ENCODE data around the gene ZNF608.
A peak's percentile ranks its signal among the peaks of the same experiment; 100 is the strongest.

The ZNF608 gene, protein sequence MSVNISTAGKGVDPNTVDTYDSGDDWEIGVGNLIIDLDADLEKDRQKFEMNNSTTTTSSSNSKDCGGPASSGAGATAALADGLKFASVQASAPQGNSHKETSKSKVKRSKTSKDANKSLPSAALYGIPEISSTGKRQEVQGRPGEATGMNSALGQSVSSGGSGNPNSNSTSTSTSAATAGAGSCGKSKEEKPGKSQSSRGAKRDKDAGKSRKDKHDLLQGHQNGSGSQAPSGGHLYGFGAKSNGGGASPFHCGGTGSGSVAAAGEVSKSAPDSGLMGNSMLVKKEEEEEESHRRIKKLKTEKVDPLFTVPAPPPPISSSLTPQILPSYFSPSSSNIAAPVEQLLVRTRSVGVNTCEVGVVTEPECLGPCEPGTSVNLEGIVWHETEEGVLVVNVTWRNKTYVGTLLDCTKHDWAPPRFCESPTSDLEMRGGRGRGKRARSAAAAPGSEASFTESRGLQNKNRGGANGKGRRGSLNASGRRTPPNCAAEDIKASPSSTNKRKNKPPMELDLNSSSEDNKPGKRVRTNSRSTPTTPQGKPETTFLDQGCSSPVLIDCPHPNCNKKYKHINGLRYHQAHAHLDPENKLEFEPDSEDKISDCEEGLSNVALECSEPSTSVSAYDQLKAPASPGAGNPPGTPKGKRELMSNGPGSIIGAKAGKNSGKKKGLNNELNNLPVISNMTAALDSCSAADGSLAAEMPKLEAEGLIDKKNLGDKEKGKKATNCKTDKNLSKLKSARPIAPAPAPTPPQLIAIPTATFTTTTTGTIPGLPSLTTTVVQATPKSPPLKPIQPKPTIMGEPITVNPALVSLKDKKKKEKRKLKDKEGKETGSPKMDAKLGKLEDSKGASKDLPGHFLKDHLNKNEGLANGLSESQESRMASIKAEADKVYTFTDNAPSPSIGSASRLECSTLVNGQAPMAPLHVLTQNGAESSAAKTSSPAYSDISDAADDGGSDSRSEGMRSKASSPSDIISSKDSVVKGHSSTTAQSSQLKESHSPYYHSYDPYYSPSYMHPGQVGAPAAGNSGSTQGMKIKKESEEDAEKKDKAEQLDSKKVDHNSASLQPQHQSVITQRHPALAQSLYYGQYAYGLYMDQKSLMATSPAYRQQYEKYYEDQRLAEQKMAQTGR (N-terminal part only)

DNA sequence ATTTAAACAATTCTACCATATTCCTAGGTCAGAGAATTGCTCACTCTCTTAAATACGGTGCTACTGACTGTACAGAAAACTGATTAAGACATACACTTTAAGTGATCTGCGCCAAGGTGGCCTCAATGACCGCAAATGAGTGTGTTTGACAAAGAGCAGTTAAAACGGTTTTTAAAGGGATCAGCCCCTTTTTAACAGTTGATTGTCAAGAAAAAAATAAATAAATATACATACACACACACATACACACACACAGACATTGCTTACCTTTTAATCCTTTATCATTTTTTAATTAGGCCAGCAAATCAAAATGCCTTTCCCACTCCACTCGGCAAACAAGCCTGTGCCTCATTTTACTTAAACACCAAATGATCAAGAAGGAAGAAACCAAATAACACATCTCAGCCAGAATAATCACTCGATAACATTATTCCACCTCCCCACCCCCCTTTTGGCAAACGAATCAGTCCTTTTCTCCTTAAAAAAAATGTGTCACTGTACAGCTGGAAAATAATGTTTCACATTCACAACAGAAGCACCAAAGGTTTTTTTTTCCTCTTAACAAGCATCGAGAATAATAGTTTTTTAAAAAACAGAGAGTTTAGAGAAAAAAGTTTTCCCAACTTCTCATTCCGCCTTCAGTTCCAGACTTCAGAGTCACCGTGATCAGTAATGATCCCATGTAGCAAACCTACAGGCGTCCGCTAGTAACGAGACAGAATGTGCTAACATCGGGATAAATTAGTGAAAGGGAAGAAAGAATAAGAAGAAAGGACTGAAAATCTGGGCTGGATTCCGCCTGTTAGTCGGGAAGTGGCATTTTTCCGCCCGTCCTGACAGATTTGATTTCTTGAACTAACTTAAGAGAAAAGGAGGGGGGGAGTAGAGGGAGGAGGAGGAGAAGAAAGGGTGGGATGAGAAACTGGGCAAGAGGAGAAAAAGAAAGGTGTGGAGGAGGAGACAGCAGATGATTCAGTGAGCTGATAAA, at the start of gene ZNF608:
Gene ZNF608 (minus strand): TSS at position 712 of the 988 bp plus-strand sequence. CDS start 1,650 bp downstream, outside the sequence.
- Mint-ChIP-seq H3K9me3 (peaks cover 0 to 2% of the 10 kb centered on the region in 2 donors), H3K27me3 (peaks cover 7% of the 10 kb centered on the region), H3K4me1 (peaks cover 36% of the 10 kb centered on the region), H3K4me3 (peak within 1 kb of the TSS; percentile 70 to 78), H3K27ac (no peak within 1 kb of the TSS)
- ATAC-seq (no peak), DNase-seq (no peak)

DNA sequence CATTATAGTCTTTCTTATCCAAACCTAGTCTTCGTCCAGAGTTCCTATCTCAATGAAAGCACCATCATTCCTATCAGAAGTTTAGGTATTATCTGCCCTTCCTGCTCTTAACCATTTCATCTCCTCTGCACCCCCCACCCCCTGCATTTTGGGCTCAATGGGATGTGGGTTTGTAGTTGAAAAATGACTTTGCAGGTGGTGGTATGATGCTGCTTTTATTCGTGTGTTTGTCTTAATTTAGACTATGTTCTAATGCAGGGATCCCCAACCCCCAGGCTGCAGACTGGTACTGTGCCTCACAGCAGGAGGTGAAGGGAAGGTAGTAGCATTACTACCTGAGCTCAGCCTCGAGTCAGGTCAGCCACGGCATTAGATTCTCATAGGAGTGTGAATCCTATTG, 49.4 kb upstream of the ZNF608 start:
- no peaks in the 10 kb centered on the region for H3K9me3 Mint-ChIP-seq
- no peak overlapping the region for H3K4me3 Mint-ChIP-seq
- H3K27ac Mint-ChIP-seq, result no peak overlapping the region
- DNase-seq (no peak), ATAC-seq (no peak)
- no peaks in the 10 kb centered on the region for H3K27me3 Mint-ChIP-seq
- H3K4me1 Mint-ChIP-seq, result no peaks in the 10 kb centered on the region

DNA sequence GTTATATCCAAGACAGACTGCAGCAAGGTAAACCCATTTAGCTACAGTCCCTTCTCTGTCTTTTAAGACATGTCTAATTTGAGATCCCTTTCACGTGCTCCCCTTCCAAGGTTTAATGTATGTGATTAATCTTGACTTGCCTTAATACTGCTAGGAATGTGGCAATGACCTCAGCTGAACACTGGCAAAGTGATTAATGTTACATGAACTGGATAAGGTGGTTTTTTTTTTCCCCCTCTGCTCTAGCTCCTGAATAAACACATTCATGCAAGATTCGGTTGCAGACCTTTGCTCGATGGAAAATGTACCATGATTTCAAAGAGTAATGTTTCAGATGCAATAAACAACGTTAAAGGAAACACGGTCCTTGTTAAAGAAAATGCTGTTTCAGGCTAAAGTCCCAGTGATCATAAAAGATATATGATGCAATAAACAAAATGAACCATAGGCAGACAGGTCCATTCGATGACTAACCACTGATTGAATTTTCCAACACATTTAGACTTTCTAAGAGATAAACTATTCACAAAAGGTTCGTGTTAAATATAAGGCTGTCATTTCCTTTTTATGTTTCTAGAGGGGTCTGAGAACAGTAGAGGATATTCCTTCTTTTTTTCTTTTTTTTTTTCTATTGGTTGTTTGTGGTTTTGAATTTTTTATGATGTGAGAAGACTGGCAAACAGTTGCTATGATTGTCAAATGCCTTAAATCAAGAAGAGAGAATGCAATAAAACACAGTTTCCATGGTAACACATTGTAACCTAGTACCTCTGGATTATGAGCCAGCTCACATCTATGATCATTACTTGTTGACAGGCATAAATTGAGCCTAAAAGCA, 44.7 kb upstream of the ZNF608 start:
- H3K9me3 Mint-ChIP-seq, result no peaks in the 10 kb centered on the region
- H3K27ac Mint-ChIP-seq, result no peak overlapping the region
- ATAC-seq (no peak), DNase-seq (no peak)
- H3K4me3 Mint-ChIP-seq, result no peak overlapping the region
- H3K4me1 Mint-ChIP-seq, result no peaks in the 10 kb centered on the region
- no peaks in the 10 kb centered on the region for H3K27me3 Mint-ChIP-seq

DNA sequence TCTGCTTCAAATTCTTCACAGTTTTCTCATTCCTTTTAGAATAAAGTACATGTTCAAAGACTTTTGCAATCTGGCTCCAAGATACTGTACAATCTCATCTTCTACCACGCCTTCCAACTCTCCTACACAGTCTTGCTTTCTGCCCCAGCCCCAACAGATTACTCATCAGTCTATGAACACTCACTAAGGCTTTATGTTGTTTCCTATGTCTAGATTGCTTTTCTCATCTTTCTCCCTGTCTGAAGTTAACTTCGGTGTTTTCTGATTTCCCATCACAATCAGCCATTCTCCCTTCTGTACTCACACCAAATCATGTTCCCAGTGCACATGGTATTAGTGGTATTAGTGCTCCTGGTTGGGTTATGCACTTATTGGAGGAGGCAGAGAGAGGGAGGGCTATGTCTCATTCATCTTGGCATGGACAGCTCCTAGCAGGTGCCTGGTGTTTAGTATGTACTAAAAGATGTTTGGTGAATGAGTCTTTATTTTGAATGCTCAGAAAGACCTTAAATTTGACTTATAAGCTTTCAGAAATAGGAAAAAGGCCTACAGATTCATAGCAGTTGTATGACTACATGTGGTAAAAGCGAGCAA, 44.0 kb upstream of the ZNF608 start:
- DNase-seq (no peak), ATAC-seq (no peak)
- no peaks in the 10 kb centered on the region for H3K27me3 Mint-ChIP-seq
- no peak overlapping the region for H3K4me3 Mint-ChIP-seq
- H3K27ac Mint-ChIP-seq, result no peak overlapping the region
- H3K4me1 Mint-ChIP-seq, result no peaks in the 10 kb centered on the region
- H3K9me3 Mint-ChIP-seq, result no peaks in the 10 kb centered on the region

DNA sequence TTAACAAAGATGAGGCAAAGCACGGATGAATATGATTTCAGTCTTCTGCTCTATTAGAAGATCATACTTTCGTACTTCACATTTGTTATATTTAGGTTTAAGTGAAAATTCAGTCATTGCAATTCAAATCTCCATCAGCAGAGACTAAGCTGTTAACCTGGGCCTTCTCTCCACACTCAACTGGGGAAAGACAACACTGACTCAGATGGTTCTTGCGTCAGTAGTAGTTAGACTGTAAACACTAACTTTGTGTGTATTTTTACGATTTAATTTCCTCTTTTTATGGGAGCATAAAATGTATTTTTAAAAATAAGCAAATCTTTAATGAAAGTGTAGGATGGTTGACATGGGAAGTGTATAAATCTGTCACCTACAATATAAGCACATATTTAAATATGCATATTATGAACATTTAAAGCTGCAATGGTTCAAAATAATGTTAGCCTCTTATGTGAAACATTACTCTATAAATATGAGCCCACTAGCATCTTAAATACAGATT, 42.7 kb upstream of the ZNF608 start:
- DNase-seq, result no peak
- no peak overlapping the region for H3K4me3 Mint-ChIP-seq

DNA sequence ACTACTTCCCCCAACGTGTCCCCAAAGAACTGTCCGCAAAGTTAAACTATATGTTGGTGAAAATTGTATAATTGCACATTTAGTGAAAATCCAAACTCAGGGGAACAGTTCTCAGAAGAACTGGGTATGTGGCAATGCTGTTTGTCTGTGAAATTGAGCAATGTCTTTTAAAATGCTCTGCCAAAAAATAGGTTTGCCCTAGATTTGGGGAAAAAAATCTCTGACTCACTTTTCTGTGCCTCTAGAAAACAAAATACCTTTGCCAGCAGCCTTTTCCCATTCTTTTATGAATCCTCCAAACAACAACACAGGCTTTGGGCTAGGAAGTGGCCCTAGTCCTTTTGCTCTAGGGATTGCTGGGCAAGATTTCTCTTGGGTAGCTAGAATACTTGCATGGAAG, 37.4 kb upstream of the ZNF608 start:
- Mint-ChIP-seq H3K27ac (no peak overlapping the region), H3K4me1 (no peaks in the 10 kb centered on the region), H3K4me3 (no peak overlapping the region), H3K9me3 (peaks cover 4 to 7% of the 10 kb centered on the region in 2 donors), H3K27me3 (no peaks in the 10 kb centered on the region)
- no peak for ATAC-seq
- DNase-seq, result no peak

More for the DNA sequence above, 42.7 kb upstream of the ZNF608 start:
- Mint-ChIP-seq H3K4me1 (no peaks in the 10 kb centered on the region), H3K9me3 (no peaks in the 10 kb centered on the region), H3K27me3 (no peaks in the 10 kb centered on the region), H3K27ac (no peak overlapping the region)
- no peak for ATAC-seq

DNA sequence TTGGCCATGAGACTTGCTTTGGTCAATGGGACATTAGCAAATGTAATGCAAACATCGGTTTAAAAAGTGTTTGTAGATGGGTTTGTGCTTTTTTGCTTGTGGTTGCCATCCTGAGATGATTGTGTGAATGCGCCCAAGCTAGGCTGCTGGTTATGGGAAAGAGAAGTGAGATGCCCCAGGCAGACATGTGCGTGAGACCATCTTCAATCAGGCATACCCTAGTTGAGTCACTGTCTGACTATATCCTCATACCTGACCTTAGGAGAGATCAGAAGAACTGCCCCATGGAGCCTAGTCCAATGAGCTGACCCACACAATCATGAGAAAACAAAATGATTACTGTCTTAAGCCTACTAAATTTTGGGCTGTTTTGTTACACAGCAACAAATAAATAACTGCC, 36.8 kb upstream of the ZNF608 start:
- Mint-ChIP-seq H3K4me3 (no peak overlapping the region), H3K4me1 (no peaks in the 10 kb centered on the region), H3K9me3 (peaks cover 4 to 7% of the 10 kb centered on the region in 2 donors), H3K27me3 (no peaks in the 10 kb centered on the region), H3K27ac (no peak overlapping the region)
- ATAC-seq, result no peak
- no peak for DNase-seq

DNA sequence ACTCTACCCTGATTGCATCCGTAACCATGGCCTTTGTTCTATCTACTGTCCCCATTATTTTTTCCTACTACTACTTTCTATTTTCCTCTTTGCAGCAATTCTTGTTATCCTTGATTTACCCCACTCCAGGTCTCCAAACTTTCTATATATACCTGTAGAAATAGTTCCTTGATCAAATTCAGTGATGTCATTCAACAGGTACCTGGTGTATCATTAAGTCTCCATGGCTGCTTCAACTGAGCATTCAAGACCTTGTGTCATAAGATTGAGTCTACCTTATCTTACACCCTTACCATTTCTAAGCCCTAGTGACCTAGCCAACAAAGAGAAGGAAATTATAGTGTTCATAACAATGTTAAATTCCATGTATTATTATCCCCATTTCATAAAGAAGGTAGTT, 35.8 kb upstream of the ZNF608 start:
- no peaks in the 10 kb centered on the region for H3K27me3 Mint-ChIP-seq
- H3K4me1 Mint-ChIP-seq, result no peaks in the 10 kb centered on the region
- H3K27ac Mint-ChIP-seq, result no peak overlapping the region
- no peak for ATAC-seq
- no peak overlapping the region for H3K4me3 Mint-ChIP-seq
- H3K9me3 Mint-ChIP-seq, result peaks cover 4 to 7% of the 10 kb centered on the region in 2 donors
- DNase-seq, result no peak

DNA sequence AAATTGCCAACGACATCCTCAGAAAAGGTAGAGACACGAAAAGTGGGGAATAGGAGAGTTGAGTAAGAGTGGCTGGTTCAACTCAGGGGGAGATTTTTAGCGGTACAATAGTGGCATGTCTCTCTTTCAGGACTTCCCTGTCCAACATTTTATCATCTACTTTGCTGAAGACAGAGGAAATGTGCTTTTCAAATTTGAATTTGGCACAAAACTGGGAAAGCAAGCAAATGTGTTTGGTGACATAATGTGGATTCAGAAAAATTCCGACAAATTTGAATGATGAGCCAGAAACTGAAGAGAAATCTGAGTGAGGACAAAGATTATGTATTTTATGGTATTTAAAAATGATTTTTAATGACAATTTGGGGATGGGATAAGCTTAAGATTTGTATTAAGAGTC, 33.6 kb upstream of the ZNF608 start:
- DNase-seq (no peak), ATAC-seq (no peak)
- H3K9me3 Mint-ChIP-seq, result peaks cover 4 to 7% of the 10 kb centered on the region in 2 donors
- no peaks in the 10 kb centered on the region for H3K27me3 Mint-ChIP-seq
- no peak overlapping the region for H3K27ac Mint-ChIP-seq
- no peaks in the 10 kb centered on the region for H3K4me1 Mint-ChIP-seq
- no peak overlapping the region for H3K4me3 Mint-ChIP-seq

DNA sequence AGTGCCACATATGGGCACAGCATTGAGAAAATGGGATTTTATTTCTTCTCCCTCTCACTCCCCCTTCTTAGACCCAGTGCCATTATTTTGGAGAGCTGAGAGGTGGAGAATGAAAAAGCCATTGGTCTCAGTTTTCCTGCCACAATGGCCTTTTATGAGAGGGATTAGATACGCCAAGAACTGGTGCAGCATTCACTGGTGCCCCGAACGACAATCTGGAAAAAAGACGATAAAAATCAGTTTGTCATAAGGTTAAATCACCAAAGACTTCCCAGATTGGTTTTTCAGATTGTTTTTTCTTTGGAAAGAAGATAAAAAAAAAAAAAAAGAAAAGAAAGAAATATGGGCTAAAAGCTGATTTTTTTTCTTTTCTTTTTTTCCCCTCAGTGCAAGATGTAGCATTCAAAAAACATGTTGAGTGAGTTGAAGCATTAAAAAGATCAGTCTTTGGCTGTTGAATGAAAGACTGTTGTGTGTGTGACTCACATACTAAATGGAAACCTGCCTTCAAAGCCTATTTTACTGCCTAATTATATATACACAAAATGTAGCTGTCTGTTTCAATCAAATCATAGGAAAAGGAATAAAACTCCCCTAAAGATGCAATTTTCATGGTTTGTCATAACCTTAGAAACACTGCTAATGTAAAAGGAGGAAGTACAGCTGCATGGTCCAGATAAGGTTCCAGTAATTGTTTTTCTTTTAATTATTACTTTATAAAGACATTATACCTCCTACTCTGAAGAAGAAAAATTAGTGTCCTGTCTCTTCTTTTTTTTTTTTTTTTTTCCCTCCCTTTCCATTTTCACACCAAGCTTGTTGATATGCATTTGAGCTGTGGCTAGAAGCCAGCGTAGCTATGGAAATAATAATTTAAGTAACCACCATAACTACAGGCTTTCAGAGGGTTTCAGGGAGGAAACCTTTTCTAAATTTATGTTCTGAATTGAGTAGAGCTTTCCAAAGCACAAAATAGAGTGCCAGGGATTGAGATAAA, 27.2 kb upstream of the ZNF608 start:
- Mint-ChIP-seq H3K4me3 (no peak overlapping the region), H3K9me3 (peaks cover 0 to 4% of the 10 kb centered on the region in 2 donors), H3K27ac (no peak overlapping the region), H3K27me3 (no peaks in the 10 kb centered on the region), H3K4me1 (no peaks in the 10 kb centered on the region)
- DNase-seq (no peak), ATAC-seq (no peak)

DNA sequence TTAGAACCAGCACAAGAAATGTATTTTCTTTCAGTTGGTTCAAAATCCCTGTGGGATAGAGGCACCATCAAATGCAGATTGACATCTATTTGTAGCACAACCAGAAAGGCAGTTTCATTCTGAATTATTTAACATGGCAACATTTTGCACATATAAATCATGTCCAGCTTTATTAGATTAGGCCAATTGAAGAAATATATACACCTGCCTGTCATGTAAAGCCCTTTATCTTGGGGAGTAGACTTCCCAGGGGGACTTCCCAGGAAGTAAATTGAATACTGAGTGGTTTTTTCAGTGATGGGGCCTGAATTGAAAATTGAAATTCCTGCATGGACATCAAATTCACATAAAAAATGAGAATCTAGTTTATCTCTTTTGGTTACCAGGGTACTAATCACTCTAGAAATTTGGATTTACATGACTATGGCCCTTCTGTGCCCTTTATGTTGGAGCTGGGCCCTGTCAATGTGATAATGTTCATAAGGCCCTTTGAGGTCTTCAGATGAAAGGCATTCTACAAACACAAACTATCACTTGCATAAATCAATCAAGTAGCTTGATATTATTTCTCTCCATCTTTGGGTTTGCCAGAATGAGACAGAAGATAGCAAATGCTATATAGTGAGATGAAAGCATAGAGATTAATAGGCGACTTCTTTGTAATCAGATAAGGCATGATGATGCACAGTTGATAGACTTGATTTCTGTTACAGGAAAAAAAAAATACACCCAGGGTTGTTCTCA, 26.2 kb upstream of the ZNF608 start:
- ATAC-seq (no peak), DNase-seq (no peak)
- Mint-ChIP-seq H3K27ac (no peak overlapping the region), H3K4me1 (no peaks in the 10 kb centered on the region), H3K4me3 (no peak overlapping the region), H3K27me3 (no peaks in the 10 kb centered on the region), H3K9me3 (peaks cover 0 to 4% of the 10 kb centered on the region in 2 donors)

DNA sequence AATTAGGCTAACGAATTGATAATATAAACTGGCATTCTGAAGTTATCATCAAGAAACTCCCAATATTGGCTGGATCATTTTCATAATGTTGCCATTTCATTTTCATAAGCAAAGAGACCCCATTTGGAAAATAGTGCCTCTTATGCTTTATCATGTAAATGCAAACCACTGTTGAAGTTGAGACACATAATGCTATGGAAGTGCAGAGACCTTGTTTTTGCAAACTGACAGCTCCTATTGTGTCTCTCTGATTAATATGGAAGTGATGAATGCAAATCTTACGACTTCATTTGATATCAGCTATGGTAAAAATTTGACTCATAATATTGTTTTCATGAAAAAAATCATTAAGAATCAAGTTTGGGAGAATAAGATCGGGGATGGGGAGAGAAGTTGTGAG, 25.3 kb upstream of the ZNF608 start:
- H3K9me3 Mint-ChIP-seq, result peaks cover 0 to 4% of the 10 kb centered on the region in 2 donors
- DNase-seq (no peak), ATAC-seq (no peak)
- H3K4me3 Mint-ChIP-seq, result no peak overlapping the region
- H3K27me3 Mint-ChIP-seq, result no peaks in the 10 kb centered on the region
- H3K27ac Mint-ChIP-seq, result no peak overlapping the region
- H3K4me1 Mint-ChIP-seq, result no peaks in the 10 kb centered on the region
